Measurements from ENCODE around the gene ZFAND3.

DNA sequence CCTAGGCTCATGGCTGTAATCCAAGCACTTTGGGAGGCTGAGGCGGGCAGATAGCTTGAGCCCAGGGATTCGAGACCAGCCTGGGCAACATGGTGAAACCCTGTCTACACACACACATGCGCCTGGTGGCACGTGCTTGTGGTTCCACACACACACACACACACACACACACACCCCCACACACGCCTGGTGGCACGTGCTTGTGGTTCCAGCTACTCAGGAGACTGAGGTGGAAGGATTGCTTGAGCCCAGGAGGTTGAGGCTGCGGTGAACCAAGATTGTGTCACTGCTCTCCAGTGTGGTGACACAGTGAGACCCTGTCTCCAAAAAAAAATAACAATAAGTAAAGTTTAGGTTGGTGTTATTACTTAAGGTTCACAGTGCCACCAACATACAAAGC, 165.8 kb downstream of the ZFAND3 start:
- TF ChIP-seq GATA3 (IDR thresholded peaks at IDR 0.05; ENCODE audit: low read depth, low read length) (no peak), GATA2 (IDR thresholded peaks at IDR 0.05; ENCODE audit: low read depth, low read length) (no peak)
